Thyroid gland (tissue), 4 donors: ENCODE measurements around the gene GOLGA6A.

Source experiments
- POLR2A ChIP-seq, 2 donors: fragments of 450-650 bp; IDR thresholded peaks; one replicate each; pipeline ENCODE4 v1.6.1; 2017; ENCODE audit warnings: antibody characterized with exemption in 2 of 2, mild to moderate bottlenecking in 2 of 2, moderate library complexity in 1 of 2
- TF ChIP-seq, protein P1 (sequence below), 6 experiments: fragments of 200-600 bp in 3 of 6; fragments of 450-650 bp in 3 of 6; sonication (generic) in 3 of 6; IDR thresholded peaks; one replicate each; pipeline ENCODE4 v1.5.1; 2016 to 2019; ENCODE audit warnings: antibody characterized with exemption in 6 of 6, mild to moderate bottlenecking in 2 of 6, inconsistent platforms in 1 of 6, moderate library complexity in 1 of 6

DNA sequence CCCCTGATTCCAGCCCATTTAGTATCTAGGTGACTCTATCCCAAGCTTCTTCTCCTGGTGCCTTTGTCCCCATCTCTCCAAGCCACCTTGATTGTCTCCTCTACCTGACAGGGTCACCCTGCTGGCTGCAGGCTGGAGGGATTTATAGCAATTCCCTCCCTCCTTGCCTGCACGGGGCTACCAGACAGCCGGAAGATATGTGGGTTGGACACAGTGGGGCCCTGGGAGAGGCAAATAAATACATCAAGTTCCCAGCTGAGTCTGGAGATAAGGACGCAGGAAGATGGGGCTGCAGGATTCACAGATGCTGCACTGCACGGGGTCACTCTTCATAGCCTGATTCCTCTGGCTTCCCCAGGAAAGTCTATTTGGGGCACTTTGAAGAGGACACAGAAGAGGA, 38.7 kb upstream of the GOLGA6A start:
- TF ChIP-seq, protein P1, sequence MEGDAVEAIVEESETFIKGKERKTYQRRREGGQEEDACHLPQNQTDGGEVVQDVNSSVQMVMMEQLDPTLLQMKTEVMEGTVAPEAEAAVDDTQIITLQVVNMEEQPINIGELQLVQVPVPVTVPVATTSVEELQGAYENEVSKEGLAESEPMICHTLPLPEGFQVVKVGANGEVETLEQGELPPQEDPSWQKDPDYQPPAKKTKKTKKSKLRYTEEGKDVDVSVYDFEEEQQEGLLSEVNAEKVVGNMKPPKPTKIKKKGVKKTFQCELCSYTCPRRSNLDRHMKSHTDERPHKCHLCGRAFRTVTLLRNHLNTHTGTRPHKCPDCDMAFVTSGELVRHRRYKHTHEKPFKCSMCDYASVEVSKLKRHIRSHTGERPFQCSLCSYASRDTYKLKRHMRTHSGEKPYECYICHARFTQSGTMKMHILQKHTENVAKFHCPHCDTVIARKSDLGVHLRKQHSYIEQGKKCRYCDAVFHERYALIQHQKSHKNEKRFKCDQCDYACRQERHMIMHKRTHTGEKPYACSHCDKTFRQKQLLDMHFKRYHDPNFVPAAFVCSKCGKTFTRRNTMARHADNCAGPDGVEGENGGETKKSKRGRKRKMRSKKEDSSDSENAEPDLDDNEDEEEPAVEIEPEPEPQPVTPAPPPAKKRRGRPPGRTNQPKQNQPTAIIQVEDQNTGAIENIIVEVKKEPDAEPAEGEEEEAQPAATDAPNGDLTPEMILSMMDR (IDR thresholded peaks at IDR 0.05), result no peak
- no peak for TF ChIP-seq POLR2A (IDR thresholded peaks at IDR 0.05)
